Immature natural killer cell (primary cell): ENCODE results near the gene PLEKHO2. TPM values are rescaled to one million over a fixed set of nuclear protein-coding genes. Genes with fewer than 3 reads are reported as not detected.
"Not testable (repeated sequence)": the region's sequence is repeated elsewhere in the genome, so short reads cannot be mapped to it uniquely, and the experiment has no call there.

ENCODE experiments used
- DNase-seq, 3 donors: peaks; one replicate each; pipeline ENCODE4 v3.0.0; 2022; ENCODE audit warnings: mixed read lengths in 1 of 3
- H3K27ac Mint-ChIP-seq, 6 donors: one replicate each; pipeline ENCODE4 v1.8.0; 2020; ENCODE audit warnings: mixed read lengths in 6 of 6, mild to moderate bottlenecking in 5 of 6, inconsistent platforms in 4 of 6, moderate library complexity in 3 of 6
- H3K27me3 Mint-ChIP-seq, 3 donors: one replicate each; pipeline ENCODE4 v1.8.0; 2020 to 2021; ENCODE audit warnings: low read depth in 3 of 3, mild to moderate bottlenecking in 3 of 3, mixed read lengths in 3 of 3, moderate library complexity in 3 of 3, inconsistent platforms in 1 of 3
- H3K36me3 Mint-ChIP-seq, 3 donors: one replicate each; pipeline ENCODE4 v1.8.0; 2020; ENCODE audit warnings: mixed read lengths in 3 of 3, inconsistent platforms in 2 of 3, mild to moderate bottlenecking in 2 of 3
- H3K4me1 Mint-ChIP-seq, 2 donors: one replicate each; pipeline ENCODE4 v1.8.0; 2020; ENCODE audit warnings: inconsistent platforms in 2 of 2, mild to moderate bottlenecking in 2 of 2, mixed read lengths in 2 of 2, moderate library complexity in 1 of 2
- H3K4me3 Mint-ChIP-seq, 5 donors: one replicate each; pipeline ENCODE4 v1.8.0; 2020; ENCODE audit warnings: mild to moderate bottlenecking in 5 of 5, mixed read lengths in 5 of 5, inconsistent platforms in 3 of 5, moderate library complexity in 3 of 5
- H3K9me3 Mint-ChIP-seq, 6 donors: one replicate each; pipeline ENCODE4 v1.8.0; 2020; ENCODE audit warnings: mild to moderate bottlenecking in 6 of 6, mixed read lengths in 6 of 6, inconsistent platforms in 4 of 6, moderate library complexity in 3 of 6
- polyA plus RNA-seq, 3 donors: library from polyadenylated mRNA; unstranded; fragments of 300-500 nt; fragmentation: Illumina TruSeq; gene quantifications; one replicate each; pipeline ENCODE4 v1.2.3, GENCODE V29; 2021

PLEKHO2 gene
- polyA plus RNA-seq, 3 donors from 2014 or later, result 37.1 to 104 (median 49.3) TPM

- Mint-ChIP-seq H3K4me3 (no peak overlapping the region), H3K4me1 (no peaks in the 10 kb centered on the region), H3K27me3 (peaks cover 0 to 4% (median 3%) of the 10 kb centered on the region in 3 donors), H3K9me3 (no peaks in the 10 kb centered on the region), H3K27ac (no peak overlapping the region), H3K36me3 (no peaks in the 10 kb centered on the region)
- DNase-seq, result peak; percentile 60 to 66 (median 62)
These were observed 31.8 kb upstream of the PLEKHO2 start for GRCh38 chr15:64809649-64810496.

- no peaks in the 10 kb centered on the region for H3K4me1 Mint-ChIP-seq
- H3K9me3 Mint-ChIP-seq, result no peaks in the 10 kb centered on the region
- peaks cover 0 to 4% (median 3%) of the 10 kb centered on the region in 3 donors for H3K27me3 Mint-ChIP-seq
- H3K36me3 Mint-ChIP-seq, result no peaks in the 10 kb centered on the region
- H3K4me3 Mint-ChIP-seq, result no peak overlapping the region
- H3K27ac Mint-ChIP-seq, result no peak overlapping the region
- DNase-seq, result no peak
These were observed 31.0 kb upstream of the PLEKHO2 start for GRCh38 chr15:64810497-64811326.

GRCh38 chr15:64813075-64813474 lies 28.6 kb upstream of the PLEKHO2 start:
- Mint-ChIP-seq H3K9me3 (no peaks in the 10 kb centered on the region), H3K4me1 (no peaks in the 10 kb centered on the region), H3K27ac (no peak overlapping the region), H3K27me3 (peaks cover 0 to 3% (median 1%) of the 10 kb centered on the region in 3 donors), H3K4me3 (no peak overlapping the region), H3K36me3 (peaks cover 0 to 4% (median 0%) of the 10 kb centered on the region in 3 donors)
- no peak for DNase-seq

- H3K4me1 Mint-ChIP-seq, H3K9me3 Mint-ChIP-seq, DNase-seq, H3K27ac Mint-ChIP-seq, H3K36me3 Mint-ChIP-seq, H3K27me3 Mint-ChIP-seq, H3K4me3 Mint-ChIP-seq: not testable (repeated sequence)
These were observed 27.4 kb upstream of the PLEKHO2 start for GRCh38 chr15:64814283-64814682.

GRCh38 chr15:64814965-64815364 lies 26.8 kb upstream of the PLEKHO2 start:
- not testable (repeated sequence) for H3K27me3 Mint-ChIP-seq, H3K27ac Mint-ChIP-seq, H3K4me3 Mint-ChIP-seq, H3K9me3 Mint-ChIP-seq, H3K4me1 Mint-ChIP-seq, DNase-seq, H3K36me3 Mint-ChIP-seq

- peaks cover 0 to 1% (median 0%) of the 10 kb centered on the region in 3 donors for H3K27me3 Mint-ChIP-seq
- DNase-seq, result no peak
- H3K4me1 Mint-ChIP-seq, result no peaks in the 10 kb centered on the region
- no peaks in the 10 kb centered on the region for H3K9me3 Mint-ChIP-seq
- no peak overlapping the region for H3K27ac Mint-ChIP-seq
- no peak overlapping the region for H3K4me3 Mint-ChIP-seq
- H3K36me3 Mint-ChIP-seq, result peaks cover 0 to 4% (median 0%) of the 10 kb centered on the region in 3 donors
These were observed 25.3 kb upstream of the PLEKHO2 start for GRCh38 chr15:64816452-64816851.

- Mint-ChIP-seq H3K27me3 (peaks cover 3 to 7% (median 5%) of the 10 kb centered on the region in 3 donors), H3K4me3 (peak overlapping the region; percentile 83 to 92 (median 85)), H3K36me3 (no peaks in the 10 kb centered on the region), H3K9me3 (no peaks in the 10 kb centered on the region), H3K27ac (peak overlapping the region in 4 of 6 donors; percentile 26 to 56 (median 49)), H3K4me1 (peaks cover 30 to 37% of the 10 kb centered on the region in 2 donors)
- DNase-seq, result no peak
These were observed 16.7 kb upstream of the PLEKHO2 start for GRCh38 chr15:64824929-64825430.

- peak within 1 kb of the TSS; percentile 85 to 92 (median 85) for H3K4me3 Mint-ChIP-seq
- peak; percentile 91 to 93 (median 91) for DNase-seq
- H3K27ac Mint-ChIP-seq, result peak within 1 kb of the TSS; percentile 54 to 83 (median 72)
These were observed 16.1 kb upstream of the PLEKHO2 start, which contains the start of gene PIF1 for GRCh38 chr15:64825431-64826294. Gene PIF1, minus strand, starts transcription at chr15:64825647. Its CDS starts 1,312 bp downstream, at chr15:64824335.

GRCh38 chr15:64828985-64829384 lies 12.7 kb upstream of the PLEKHO2 start:
- H3K36me3 Mint-ChIP-seq, result no peaks in the 10 kb centered on the region
- no peak overlapping the region for H3K27ac Mint-ChIP-seq
- peaks cover 3 to 7% (median 5%) of the 10 kb centered on the region in 3 donors for H3K27me3 Mint-ChIP-seq
- no peak overlapping the region for H3K4me3 Mint-ChIP-seq
- no peaks in the 10 kb centered on the region for H3K9me3 Mint-ChIP-seq
- DNase-seq, result no peak
- H3K4me1 Mint-ChIP-seq, result peaks cover 19 to 23% of the 10 kb centered on the region in 2 donors

More at GRCh38 chr15:64825431-64826294, 16.1 kb upstream of the PLEKHO2 start, which contains the start of gene PIF1:
- Mint-ChIP-seq H3K27me3 (peaks cover 3 to 7% (median 5%) of the 10 kb centered on the region in 3 donors), H3K9me3 (no peaks in the 10 kb centered on the region), H3K36me3 (no peaks in the 10 kb centered on the region), H3K4me1 (peaks cover 30 to 37% of the 10 kb centered on the region in 2 donors)

GRCh38 chr15:64833690-64834089 lies 8.0 kb upstream of the PLEKHO2 start:
- no peak overlapping the region for H3K27ac Mint-ChIP-seq
- peaks cover 0 to 3% (median 1%) of the 10 kb centered on the region in 3 donors for H3K27me3 Mint-ChIP-seq
- no peak overlapping the region for H3K4me3 Mint-ChIP-seq
- no peaks in the 10 kb centered on the region for H3K9me3 Mint-ChIP-seq
- H3K36me3 Mint-ChIP-seq, result no peaks in the 10 kb centered on the region
- peaks cover 29 to 35% of the 10 kb centered on the region in 2 donors for H3K4me1 Mint-ChIP-seq
- DNase-seq, result no peak

- peak overlapping the region; percentile 45 to 78 (median 73) for H3K4me3 Mint-ChIP-seq
- peaks cover 46 to 59% of the 10 kb centered on the region in 2 donors for H3K4me1 Mint-ChIP-seq
- peaks cover 0 to 3% (median 1%) of the 10 kb centered on the region in 3 donors for H3K27me3 Mint-ChIP-seq
- H3K36me3 Mint-ChIP-seq, result no peaks in the 10 kb centered on the region
- H3K27ac Mint-ChIP-seq, result peak overlapping the region; percentile 29 to 90 (median 80)
- no peak for DNase-seq
- no peaks in the 10 kb centered on the region for H3K9me3 Mint-ChIP-seq
These were observed 5.6 kb upstream of the PLEKHO2 start for GRCh38 chr15:64836023-64836536.

- peaks cover 3 to 9% (median 5%) of the 10 kb centered on the region in 3 donors for H3K27me3 Mint-ChIP-seq
- no peaks in the 10 kb centered on the region for H3K9me3 Mint-ChIP-seq
- peak overlapping the region; percentile 48 to 97 (median 90) for H3K27ac Mint-ChIP-seq
- DNase-seq, result peak in 2 of 3 donors; percentile 49 to 52
- peaks cover 52 to 65% of the 10 kb centered on the region in 2 donors for H3K4me1 Mint-ChIP-seq
- H3K36me3 Mint-ChIP-seq, result no peaks in the 10 kb centered on the region
- H3K4me3 Mint-ChIP-seq, result peak overlapping the region; percentile 58 to 81 (median 69)
These were observed 4.2 kb upstream of the PLEKHO2 start for GRCh38 chr15:64837502-64837901.

- H3K27ac Mint-ChIP-seq, result peak overlapping the region; percentile 52 to 91 (median 78)
- peak overlapping the region; percentile 72 to 99 (median 94) for H3K4me3 Mint-ChIP-seq
- H3K36me3 Mint-ChIP-seq, result no peaks in the 10 kb centered on the region
- no peak for DNase-seq
- no peaks in the 10 kb centered on the region for H3K9me3 Mint-ChIP-seq
- peaks cover 7 to 13% (median 8%) of the 10 kb centered on the region in 3 donors for H3K27me3 Mint-ChIP-seq
- peaks cover 79 to 92% of the 10 kb centered on the region in 2 donors for H3K4me1 Mint-ChIP-seq
These were observed 713 bp upstream of the PLEKHO2 start for GRCh38 chr15:64841060-64841343.
